HepG2 (cell line): ENCODE results near the gene SMIM20. TPM values are rescaled to one million over a fixed set of nuclear protein-coding genes. Genes with fewer than 3 reads are reported as not detected.

ENCODE experiments used
- ATAC-seq: fragments of 200-7000 bp; cut with Tn5 transposase; 3 replicates; pipeline ENCODE4 v1.9.1; 2020; ENCODE audit warnings: mild to moderate bottlenecking, moderate library complexity
- BruUV-seq: library from RNA; stranded (reverse); fragments of 400-500 nt; replicated peaks from 2 replicates; lab custom pipeline; 2021; lab: Mats Ljungman, UMichigan
- CTCF ChIA-PET: fragments of 300-600 bp; formaldehyde crosslinking; extraction: SDS; loops from one replicate; lab custom pipeline; 2021; ENCODE audit warnings: low total read pairs, inconsistent platforms, low intra/inter-chr PET ratio; lab: Yijun Ruan, JAX
- POLR2A ChIA-PET: fragments of 350-600 bp; sonication (Branson Sonifier 250); formaldehyde crosslinking; loops from one replicate; lab custom pipeline; 2020; ENCODE audit warnings: antibody characterized with exemption, inconsistent platforms; lab: Yijun Ruan, JAX
- DNase-seq: peaks from one replicate; pipeline ENCODE4 v3.0.0-alpha.2; 2015; ENCODE audit warnings: low spot score
- FAIRE-seq: peaks from 3 replicates; lab custom pipeline; 2011; peaks lifted over from hg19 to GRCh38; lab: Jason Lieb, UNC
- H2AFZ ChIP-seq: one replicate; pipeline ENCODE4 v1.6.1; 2011; ENCODE audit warnings: low read length, inconsistent platforms
- H3K27ac ChIP-seq: fragments of 300-600 bp; 3 replicates; pipeline ENCODE4 v1.8.0; 2011; ENCODE audit warnings: mixed run types, mild to moderate bottlenecking, mixed read lengths, low read length, inconsistent platforms; ENCODE audit not compliant: insufficient read depth; ENCODE audit errors: extremely low read length
- H3K27me3 ChIP-seq, 2 experiments: fragments of 200-600 bp in 1 of 2; 2 replicates in 1 of 2; 3 replicates in 1 of 2; pipeline versions ENCODE4 v1.6.0 to v1.8.0; 2011; ENCODE audit warnings: low read length in 2 of 2, mild to moderate bottlenecking in 2 of 2, moderate library complexity in 2 of 2, inconsistent platforms in 1 of 2; ENCODE audit not compliant: insufficient read depth in 2 of 2, control insufficient read depth in 1 of 2
- H3K36me3 ChIP-seq, 2 experiments: fragments of 200-600 bp in 1 of 2; replicated peaks in 1 of 2; 2 replicates in 1 of 2; 3 replicates in 1 of 2; pipeline versions ENCODE4 v1.5.1 to v1.8.0; 2011; ENCODE audit warnings: low read length in 2 of 2, inconsistent platforms in 1 of 2; ENCODE audit not compliant: insufficient read depth in 2 of 2, control insufficient read depth in 1 of 2
- H3K4me1 ChIP-seq: 2 replicates; pipeline ENCODE4 v1.5.1; 2012; ENCODE audit warnings: low read length, inconsistent platforms; ENCODE audit not compliant: insufficient read depth
- H3K4me2 ChIP-seq: 2 replicates; pipeline ENCODE4 v1.6.0; 2011; ENCODE audit warnings: low read depth, low read length, inconsistent platforms
- H3K4me3 ChIP-seq, 3 experiments: fragments of 200-600 bp in 1 of 3; sonication (generic), shearing (Covaris generic) in 1 of 3; replicated peaks in 1 of 3; 2 replicates each; pipeline ENCODE4 v1.5.1; 2011 to 2016; ENCODE audit warnings: low read length in 3 of 3, inconsistent platforms in 2 of 3, low read depth in 2 of 3, mild to moderate bottlenecking in 2 of 3, control low read depth in 1 of 3, mixed read lengths in 1 of 3; ENCODE audit not compliant: insufficient read depth in 1 of 3
- H3K79me2 ChIP-seq: one replicate; pipeline ENCODE4 v1.6.1; 2011; ENCODE audit warnings: low read length, inconsistent platforms; ENCODE audit not compliant: insufficient read depth
- H3K9ac ChIP-seq: 2 replicates; pipeline ENCODE4 v1.6.0; 2011; ENCODE audit warnings: mild to moderate bottlenecking, low read depth, low read length, inconsistent platforms; ENCODE audit not compliant: insufficient read depth
- H3K9me3 ChIP-seq: 2 replicates; pipeline ENCODE4 v1.5.1; 2012; ENCODE audit warnings: mild to moderate bottlenecking, low read length
- H4K20me1 ChIP-seq: 2 replicates; pipeline ENCODE4 v1.6.0; 2011; ENCODE audit warnings: inconsistent platforms, mild to moderate bottlenecking, low read length, moderate library complexity; ENCODE audit not compliant: insufficient read depth
- DPF2 ChIP-seq: sonication (generic); formaldehyde crosslinking; IDR thresholded peaks from 2 replicates; pipeline ENCODE4 v1.4.0; 2020; ENCODE audit warnings: mild to moderate bottlenecking, low read depth, missing genetic modification reagents, borderline replicate concordance
- ELF1 ChIP-seq: sonication (generic); formaldehyde crosslinking; IDR thresholded peaks from 2 replicates; pipeline ENCODE4 v1.4.0; 2020; ENCODE audit warnings: missing genetic modification reagents
- ELF3 ChIP-seq: IDR thresholded peaks from 2 replicates; pipeline ENCODE4 v1.6.1; 2016; ENCODE audit warnings: missing genetic modification reagents, missing compliant biosample characterization
- GABPA ChIP-seq, 2 experiments: IDR thresholded peaks; 2 replicates each; pipeline ENCODE4 v1.6.1; 2011 to 2016; ENCODE audit warnings: low read depth in 2 of 2, low read length in 1 of 2, missing biosample characterization in 1 of 2, missing genetic modification characterization in 1 of 2
- SP5 ChIP-seq: IDR thresholded peaks from 2 replicates; pipeline ENCODE4 v1.6.1; 2016; ENCODE audit warnings: low read depth, borderline replicate concordance
- TEAD3 ChIP-seq: optimal IDR thresholded peaks from 2 replicates; pipeline ENCODE3; 2016; ENCODE audit warnings: borderline replicate concordance
- WGBS: methylation state at CpG from one replicate; pipeline ENCODE4 v1.1.6; 2017; ENCODE audit warnings: low lambda C conversion rate; 5-methylcytosine and 5-hydroxymethylcytosine counted together
- in situ Hi-C: cut with HindIII; loops from 2 replicates; pipeline ENCODE4 v1.10.0; 2017; ENCODE audit warnings: low pct_unique_long_range_greater_than_20kb; ENCODE audit not compliant: extremely low pct_ligation_motif_present
- intact Hi-C: fragments of 100-400 bp; cut with micrococcal nuclease; formaldehyde crosslinking; loops from one replicate; pipeline ENCODE4 v1.10.0; 2022; ENCODE audit not compliant: unreplicated experiment
- polyA plus RNA-seq, 8 experiments: library from polyadenylated mRNA; depleted of rRNA in 3 of 8; stranded (reverse) in 7 of 8; unstranded in 1 of 8; fragments of >200 nt; fragmentation: Illumina TruSeq in 4 of 8; extraction: Trizol in 4 of 8; gene quantifications; 2 replicates each; pipeline versions ENCODE4 v1.2.1 to v1.2.3, GENCODE V29; 2011 to 2016; ENCODE audit warnings: low read depth in 4 of 8, missing spikeins in 1 of 8, mixed read lengths in 1 of 8; ENCODE audit not compliant: insufficient read depth in 1 of 8
- total RNA-seq, 5 experiments: library from RNA; depleted of rRNA; stranded (reverse); fragments of >200 nt; fragmentation: Illumina TruSeq; extraction: Trizol; gene quantifications; 2 replicates each; pipeline ENCODE4 v1.2.3, GENCODE V29; 2016; ENCODE audit warnings: low read depth in 1 of 5
- TF ChIP-seq, protein P1 (sequence below): sonication (generic); formaldehyde crosslinking; conservative IDR thresholded peaks from 2 replicates; pipeline ENCODE4 v1.8.1; 2023; ENCODE audit warnings: missing genetic modification reagents
- TF ChIP-seq, protein P2 (sequence below): sonication (generic); formaldehyde crosslinking; IDR thresholded peaks from 2 replicates; pipeline ENCODE4 v1.5.1; 2020; ENCODE audit warnings: mild to moderate bottlenecking, missing genetic modification reagents, moderate library complexity

The SMIM20 gene
- total and polyA plus RNA-seq, 2 of the 13 experiments (the other 11 are each of a cell fraction or from before 2014, with no cell fraction given), result 26.3 to 30.2 TPM

GRCh38 chr4:25969374-25970155 is 55.5 kb downstream of the SMIM20 start (continued):
- TF ChIP-seq, protein P1, sequence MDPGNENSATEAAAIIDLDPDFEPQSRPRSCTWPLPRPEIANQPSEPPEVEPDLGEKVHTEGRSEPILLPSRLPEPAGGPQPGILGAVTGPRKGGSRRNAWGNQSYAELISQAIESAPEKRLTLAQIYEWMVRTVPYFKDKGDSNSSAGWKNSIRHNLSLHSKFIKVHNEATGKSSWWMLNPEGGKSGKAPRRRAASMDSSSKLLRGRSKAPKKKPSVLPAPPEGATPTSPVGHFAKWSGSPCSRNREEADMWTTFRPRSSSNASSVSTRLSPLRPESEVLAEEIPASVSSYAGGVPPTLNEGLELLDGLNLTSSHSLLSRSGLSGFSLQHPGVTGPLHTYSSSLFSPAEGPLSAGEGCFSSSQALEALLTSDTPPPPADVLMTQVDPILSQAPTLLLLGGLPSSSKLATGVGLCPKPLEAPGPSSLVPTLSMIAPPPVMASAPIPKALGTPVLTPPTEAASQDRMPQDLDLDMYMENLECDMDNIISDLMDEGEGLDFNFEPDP (CRISPR knock-in tag), result no peak

DNA sequence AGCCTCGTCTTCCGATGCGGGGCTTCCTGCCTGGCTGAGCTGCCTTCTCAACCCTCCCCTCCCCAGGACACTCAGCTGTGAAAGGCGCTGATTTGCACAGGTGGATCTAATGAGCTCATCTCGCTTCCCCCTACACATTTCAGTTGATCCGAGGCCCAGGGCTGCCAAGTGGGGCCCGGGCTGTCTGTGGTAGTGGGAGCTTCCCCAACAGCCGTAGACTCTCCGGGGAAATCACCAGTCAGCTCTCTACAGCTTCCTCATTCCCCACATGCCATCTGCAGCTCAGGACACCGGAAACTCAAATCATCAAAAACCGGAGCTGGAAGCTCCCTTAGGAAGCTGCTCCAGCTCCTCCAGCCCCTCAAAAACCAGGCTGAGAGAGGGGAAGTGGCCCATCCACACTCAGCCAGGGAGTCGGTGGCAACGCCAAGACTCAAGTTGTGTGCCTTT is 56.2 kb downstream of the SMIM20 start:
- ATAC-seq (peak; percentile 85), FAIRE-seq (no peak), DNase-seq (no peak)
- no peak overlapping the region for H3K9ac ChIP-seq
- H2AFZ ChIP-seq, result no peak overlapping the region
- BruUV-seq, result no TSS peak
- in situ Hi-C loops (no loop called here), intact Hi-C loops (no loop called here)
- TF ChIP-seq TEAD3, result peak; percentile 80
- TF ChIP-seq, protein P2, sequence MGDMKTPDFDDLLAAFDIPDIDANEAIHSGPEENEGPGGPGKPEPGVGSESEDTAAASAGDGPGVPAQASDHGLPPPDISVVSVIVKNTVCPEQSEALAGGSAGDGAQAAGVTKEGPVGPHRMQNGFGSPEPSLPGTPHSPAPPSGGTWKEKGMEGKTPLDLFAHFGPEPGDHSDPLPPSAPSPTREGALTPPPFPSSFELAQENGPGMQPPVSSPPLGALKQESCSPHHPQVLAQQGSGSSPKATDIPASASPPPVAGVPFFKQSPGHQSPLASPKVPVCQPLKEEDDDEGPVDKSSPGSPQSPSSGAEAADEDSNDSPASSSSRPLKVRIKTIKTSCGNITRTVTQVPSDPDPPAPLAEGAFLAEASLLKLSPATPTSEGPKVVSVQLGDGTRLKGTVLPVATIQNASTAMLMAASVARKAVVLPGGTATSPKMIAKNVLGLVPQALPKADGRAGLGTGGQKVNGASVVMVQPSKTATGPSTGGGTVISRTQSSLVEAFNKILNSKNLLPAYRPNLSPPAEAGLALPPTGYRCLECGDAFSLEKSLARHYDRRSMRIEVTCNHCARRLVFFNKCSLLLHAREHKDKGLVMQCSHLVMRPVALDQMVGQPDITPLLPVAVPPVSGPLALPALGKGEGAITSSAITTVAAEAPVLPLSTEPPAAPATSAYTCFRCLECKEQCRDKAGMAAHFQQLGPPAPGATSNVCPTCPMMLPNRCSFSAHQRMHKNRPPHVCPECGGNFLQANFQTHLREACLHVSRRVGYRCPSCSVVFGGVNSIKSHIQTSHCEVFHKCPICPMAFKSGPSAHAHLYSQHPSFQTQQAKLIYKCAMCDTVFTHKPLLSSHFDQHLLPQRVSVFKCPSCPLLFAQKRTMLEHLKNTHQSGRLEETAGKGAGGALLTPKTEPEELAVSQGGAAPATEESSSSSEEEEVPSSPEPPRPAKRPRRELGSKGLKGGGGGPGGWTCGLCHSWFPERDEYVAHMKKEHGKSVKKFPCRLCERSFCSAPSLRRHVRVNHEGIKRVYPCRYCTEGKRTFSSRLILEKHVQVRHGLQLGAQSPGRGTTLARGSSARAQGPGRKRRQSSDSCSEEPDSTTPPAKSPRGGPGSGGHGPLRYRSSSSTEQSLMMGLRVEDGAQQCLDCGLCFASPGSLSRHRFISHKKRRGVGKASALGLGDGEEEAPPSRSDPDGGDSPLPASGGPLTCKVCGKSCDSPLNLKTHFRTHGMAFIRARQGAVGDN (CRISPR knock-in tag), result peak; percentile 36; the same call in 1 of the 2 replicates
- TF ChIP-seq ELF1, result peak; percentile 70
- no peak for TF ChIP-seq GABPA (IDR thresholded peaks at IDR 0.05; ENCODE audit: low read depth, low read length)
- TF ChIP-seq GABPA (CRISPR knock-in tag; IDR thresholded peaks at IDR 0.05; ENCODE audit: low read depth), result 0 out of 2 replicates have a peak, but pooled peaks have one; percentile 28
- TF ChIP-seq SP5 (CRISPR knock-in tag), result no peak
- peak; percentile 87 for TF ChIP-seq ELF3 (CRISPR knock-in tag)
- TF ChIP-seq DPF2, result no peak
- no peaks in the 10 kb centered on the region for H3K79me2 ChIP-seq
- no peaks in the 10 kb centered on the region for H3K9me3 ChIP-seq
- WGBS, result 40% methylated on average over 13 of the region's 13 CpGs
- ChIA-PET POLR2A (no interaction called here), CTCF (no interaction called here)
- H4K20me1 ChIP-seq, result no peaks in the 10 kb centered on the region
- H3K36me3 ChIP-seq, result no peaks in the 10 kb centered on the region
- peak overlapping the region; percentile 54; the same call in 1 of the 2 replicates for H3K4me2 ChIP-seq
- peaks cover 0 to 4% of the 10 kb centered on the region in 2 experiments; a peak in 1 of 5 replicates for H3K27me3 ChIP-seq
- H3K4me3 ChIP-seq, result peak overlapping the region in 1 of 3 experiments; percentile 28; a peak in 1 of 6 replicates
- H3K27ac ChIP-seq, result no peak overlapping the region
- peaks cover 15% of the 10 kb centered on the region for H3K4me1 ChIP-seq
